Testis (tissue), 2 donors: ENCODE data around the gene DCHS2.

Experiments used
- POLR2A ChIP-seq: fragments of 450-650 bp; IDR thresholded peaks from one replicate; pipeline ENCODE4 v1.6.1; 2017; ENCODE audit warnings: antibody characterized with exemption, mild to moderate bottlenecking, moderate library complexity
- TF ChIP-seq, protein P1 (sequence below), 3 experiments: fragments of 450-650 bp in 2 of 3; fragments of 200-600 bp in 1 of 3; sonication (generic) in 1 of 3; IDR thresholded peaks; one replicate each; pipeline ENCODE4 v1.5.1; 2016 to 2019; ENCODE audit warnings: antibody characterized with exemption in 3 of 3, mild to moderate bottlenecking in 2 of 3, moderate library complexity in 1 of 3

GRCh38 chr4:154422152-154422551 is 69.4 kb downstream of the DCHS2 start:
- TF ChIP-seq, protein P1, sequence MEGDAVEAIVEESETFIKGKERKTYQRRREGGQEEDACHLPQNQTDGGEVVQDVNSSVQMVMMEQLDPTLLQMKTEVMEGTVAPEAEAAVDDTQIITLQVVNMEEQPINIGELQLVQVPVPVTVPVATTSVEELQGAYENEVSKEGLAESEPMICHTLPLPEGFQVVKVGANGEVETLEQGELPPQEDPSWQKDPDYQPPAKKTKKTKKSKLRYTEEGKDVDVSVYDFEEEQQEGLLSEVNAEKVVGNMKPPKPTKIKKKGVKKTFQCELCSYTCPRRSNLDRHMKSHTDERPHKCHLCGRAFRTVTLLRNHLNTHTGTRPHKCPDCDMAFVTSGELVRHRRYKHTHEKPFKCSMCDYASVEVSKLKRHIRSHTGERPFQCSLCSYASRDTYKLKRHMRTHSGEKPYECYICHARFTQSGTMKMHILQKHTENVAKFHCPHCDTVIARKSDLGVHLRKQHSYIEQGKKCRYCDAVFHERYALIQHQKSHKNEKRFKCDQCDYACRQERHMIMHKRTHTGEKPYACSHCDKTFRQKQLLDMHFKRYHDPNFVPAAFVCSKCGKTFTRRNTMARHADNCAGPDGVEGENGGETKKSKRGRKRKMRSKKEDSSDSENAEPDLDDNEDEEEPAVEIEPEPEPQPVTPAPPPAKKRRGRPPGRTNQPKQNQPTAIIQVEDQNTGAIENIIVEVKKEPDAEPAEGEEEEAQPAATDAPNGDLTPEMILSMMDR (IDR thresholded peaks at IDR 0.05), result no peak
- no peak for TF ChIP-seq POLR2A
